ENCODE results near the gene PACSIN1. TPM values are rescaled to one million over a fixed set of nuclear protein-coding genes. Genes with fewer than 3 reads are reported as not detected.

PACSIN1 gene
- total RNA-seq, 2 donors from 2014 or later = 0.52 TPM; not detected in 1

DNA sequence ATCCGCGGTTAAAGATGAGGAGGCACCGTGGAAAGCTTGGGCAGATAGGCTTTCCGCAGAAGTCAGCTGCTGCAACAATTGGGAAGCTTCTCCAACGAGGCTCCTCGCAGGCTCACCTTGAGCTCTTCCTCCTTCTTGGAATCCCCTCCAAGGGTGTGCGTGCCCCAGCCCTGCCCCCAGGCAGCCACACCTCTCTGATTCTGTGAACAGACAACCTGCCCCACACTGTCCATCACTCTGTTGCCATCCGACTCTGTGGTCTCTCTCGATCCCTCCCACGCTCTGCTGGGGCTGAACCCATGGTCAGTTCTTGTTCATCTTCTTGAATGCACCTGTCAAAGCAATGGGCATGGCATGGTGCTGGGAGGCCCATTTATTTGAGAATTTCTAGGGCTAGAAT lies 31.5 kb downstream of the PACSIN1 start:
- TF ChIP-seq, protein P1, sequence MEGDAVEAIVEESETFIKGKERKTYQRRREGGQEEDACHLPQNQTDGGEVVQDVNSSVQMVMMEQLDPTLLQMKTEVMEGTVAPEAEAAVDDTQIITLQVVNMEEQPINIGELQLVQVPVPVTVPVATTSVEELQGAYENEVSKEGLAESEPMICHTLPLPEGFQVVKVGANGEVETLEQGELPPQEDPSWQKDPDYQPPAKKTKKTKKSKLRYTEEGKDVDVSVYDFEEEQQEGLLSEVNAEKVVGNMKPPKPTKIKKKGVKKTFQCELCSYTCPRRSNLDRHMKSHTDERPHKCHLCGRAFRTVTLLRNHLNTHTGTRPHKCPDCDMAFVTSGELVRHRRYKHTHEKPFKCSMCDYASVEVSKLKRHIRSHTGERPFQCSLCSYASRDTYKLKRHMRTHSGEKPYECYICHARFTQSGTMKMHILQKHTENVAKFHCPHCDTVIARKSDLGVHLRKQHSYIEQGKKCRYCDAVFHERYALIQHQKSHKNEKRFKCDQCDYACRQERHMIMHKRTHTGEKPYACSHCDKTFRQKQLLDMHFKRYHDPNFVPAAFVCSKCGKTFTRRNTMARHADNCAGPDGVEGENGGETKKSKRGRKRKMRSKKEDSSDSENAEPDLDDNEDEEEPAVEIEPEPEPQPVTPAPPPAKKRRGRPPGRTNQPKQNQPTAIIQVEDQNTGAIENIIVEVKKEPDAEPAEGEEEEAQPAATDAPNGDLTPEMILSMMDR (IDR thresholded peaks at IDR 0.05) = no peak
- no peak for TF ChIP-seq POLR2A (IDR thresholded peaks at IDR 0.05)
- ATAC-seq (no peak), DNase-seq (no peak)
- WGBS, 2 donors = 77 to 87% methylated on average over 10 of the region's 10 CpGs
- Histone ChIP-seq H3K4me1 (no peaks in the 10 kb centered on the region), H3K4me3 (no peak overlapping the region), H3K27ac (no peak overlapping the region), H3K9me3 (peaks cover 0 to 4% (median 0%) of the 10 kb centered on the region in 3 donors), H3K27me3 (no peaks in the 10 kb centered on the region), H3K36me3 (replicated peaks in 1 of 2; ENCODE audit: insufficient read depth in 1 of 2, low read depth in 2 of 2) (no peaks in the 10 kb centered on the region)
- intact Hi-C loops (cut with DNase I) = no loop called here

DNA sequence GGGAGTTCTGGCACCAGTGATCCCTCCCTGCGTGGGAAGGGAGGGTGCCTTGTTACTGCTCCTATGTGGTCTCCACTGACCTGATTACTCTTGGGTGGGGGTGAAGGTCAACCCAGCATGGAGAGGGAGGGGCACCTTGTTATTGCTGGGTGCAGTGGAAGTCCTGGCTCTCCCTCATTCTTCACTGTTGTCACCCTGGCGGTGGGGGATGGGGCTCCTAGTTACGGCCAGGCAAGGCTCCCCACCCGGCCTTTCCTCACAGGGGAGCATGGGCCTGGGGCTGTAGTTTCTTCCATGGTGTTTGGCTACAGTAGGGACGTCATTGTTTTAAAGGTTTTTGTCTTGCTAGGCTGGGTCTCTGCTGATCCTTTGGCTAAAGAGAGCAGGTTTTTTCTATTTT lies 40.8 kb downstream of the PACSIN1 start:
- Histone ChIP-seq H3K4me1 (no peaks in the 10 kb centered on the region), H3K9me3 (no peaks in the 10 kb centered on the region), H3K27me3 (no peaks in the 10 kb centered on the region), H3K4me3 (no peak overlapping the region), H3K36me3 (replicated peaks in 1 of 2; ENCODE audit: insufficient read depth in 1 of 2, low read depth in 2 of 2) (no peaks in the 10 kb centered on the region), H3K27ac (no peak overlapping the region)
- no peak for TF ChIP-seq POLR2A (IDR thresholded peaks at IDR 0.05)
- TF ChIP-seq, protein P1 (IDR thresholded peaks at IDR 0.05) = no peak
- intact Hi-C loops (cut with DNase I) = no loop called here
- ATAC-seq (no peak), DNase-seq (no peak)
- WGBS, 2 donors = 71 to 77% methylated on average over 4 to 5 of the region's 5 CpGs

DNA sequence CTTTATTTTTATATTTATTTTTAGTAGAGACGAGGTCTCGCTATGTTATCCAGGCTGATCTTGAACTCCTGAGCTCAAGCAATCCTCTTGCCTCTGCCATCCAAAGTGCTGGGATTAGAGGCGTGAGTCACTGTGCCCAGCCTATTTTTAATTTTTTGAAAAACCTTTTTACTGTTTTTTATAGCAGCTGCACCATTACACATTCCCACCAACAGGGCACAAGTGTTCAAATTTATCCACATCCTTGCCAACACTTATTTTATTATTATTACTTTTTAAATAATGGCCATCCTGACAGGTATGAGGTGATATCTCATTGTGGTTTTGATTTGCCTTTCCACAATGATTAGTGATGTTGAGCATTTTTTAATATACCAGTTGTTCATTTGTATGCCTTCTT lies 42.5 kb downstream of the PACSIN1 start:
- no peak for ATAC-seq
- Histone ChIP-seq H3K27ac (no peak overlapping the region), H3K4me3 (no peak overlapping the region), H3K27me3 (no peaks in the 10 kb centered on the region), H3K9me3 (no peaks in the 10 kb centered on the region), H3K36me3 (replicated peaks in 1 of 2; ENCODE audit: insufficient read depth in 1 of 2, low read depth in 2 of 2) (no peaks in the 10 kb centered on the region), H3K4me1 (no peaks in the 10 kb centered on the region)
- intact Hi-C loops (cut with DNase I) = no loop called here
- DNase-seq = no peak
- 99% methylated on average over 3 of the region's 3 CpGs for WGBS, 2 donors
- TF ChIP-seq, protein P1 (IDR thresholded peaks at IDR 0.05) = no peak

GRCh38 chr6:34509782-34510181 lies 43.9 kb downstream of the PACSIN1 start:
- DNase-seq = no peak
- TF ChIP-seq, protein P1 (IDR thresholded peaks at IDR 0.05) = no peak
- TF ChIP-seq POLR2A (IDR thresholded peaks at IDR 0.05) = no peak
- no peak for ATAC-seq
- Histone ChIP-seq H3K27me3 (no peaks in the 10 kb centered on the region), H3K36me3 (replicated peaks in 1 of 2; ENCODE audit: insufficient read depth in 1 of 2, low read depth in 2 of 2) (no peaks in the 10 kb centered on the region), H3K27ac (no peak overlapping the region), H3K4me1 (no peaks in the 10 kb centered on the region), H3K9me3 (no peaks in the 10 kb centered on the region), H3K4me3 (no peak overlapping the region)
- 77 to 82% methylated on average over 4 of the region's 4 CpGs for WGBS, 2 donors
- intact Hi-C loops (cut with DNase I) = no loop called here

DNA sequence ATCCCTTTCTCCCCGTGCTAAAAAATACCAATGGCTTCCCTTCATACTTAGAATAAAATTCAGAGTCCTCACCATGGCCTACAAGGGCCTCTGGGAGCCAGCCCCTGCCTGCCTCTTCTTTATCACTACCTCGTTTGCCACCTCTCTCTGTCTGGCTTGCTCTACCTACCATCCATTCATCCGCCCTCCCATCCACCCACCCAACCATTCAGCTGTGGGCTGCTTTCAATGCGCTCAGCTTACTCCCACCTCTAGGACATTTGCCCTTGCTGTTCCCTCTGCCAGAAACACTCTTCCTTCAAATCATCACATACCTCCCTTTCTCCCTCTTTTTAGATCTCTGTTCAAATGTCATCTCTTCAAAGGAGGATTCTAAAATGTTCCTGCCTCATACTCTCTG lies 44.4 kb downstream of the PACSIN1 start:
- H3K36me3 ChIP-seq (replicated peaks in 1 of 2; ENCODE audit: insufficient read depth in 1 of 2, low read depth in 2 of 2) = no peaks in the 10 kb centered on the region
- ATAC-seq = no peak
- H3K27me3 ChIP-seq = no peaks in the 10 kb centered on the region
- H3K9me3 ChIP-seq = no peaks in the 10 kb centered on the region
- 86 to 91% methylated on average over 4 of the region's 4 CpGs for WGBS, 2 donors
- intact Hi-C loops (cut with DNase I) = no loop called here
- no peaks in the 10 kb centered on the region for H3K4me1 ChIP-seq
- no peak overlapping the region for H3K4me3 ChIP-seq
- TF ChIP-seq, protein P1 (IDR thresholded peaks at IDR 0.05) = no peak
- TF ChIP-seq POLR2A (IDR thresholded peaks at IDR 0.05) = no peak
- DNase-seq = no peak
- no peak overlapping the region for H3K27ac ChIP-seq
